SK-MEL-5 (cell line): ENCODE results near the gene ATP13A2. TPM values are rescaled to one million over a fixed set of nuclear protein-coding genes. Genes with fewer than 3 reads are reported as not detected.
A peak's percentile ranks its signal among the peaks of the same experiment; 100 is the strongest.
"Not testable (repeated sequence)": the region's sequence is repeated elsewhere in the genome, so short reads cannot be mapped to it uniquely, and the experiment has no call there.

Source experiments
- DNase-seq: peaks from one replicate; pipeline ENCODE4 v3.0.0-alpha.2; 2016; ENCODE audit warnings: low read depth, low spot score
- in situ Hi-C: cut with HindIII; loops from 2 replicates; pipeline ENCODE4 v1.10.0; 2016; ENCODE audit warnings: low sequenced_read_pairs, high pct_unique_total_duplicates, low pct_unique_long_range_greater_than_20kb
- total RNA-seq: library from RNA; depleted of rRNA; stranded (reverse); fragments of >200 nt; shearing (Covaris generic); gene quantifications from 2 replicates; pipeline ENCODE4 v1.2.3, GENCODE V29; 2014

The ATP13A2 gene
- total RNA-seq, 1 experiment from 2014 or later: 46.7 TPM

DNA sequence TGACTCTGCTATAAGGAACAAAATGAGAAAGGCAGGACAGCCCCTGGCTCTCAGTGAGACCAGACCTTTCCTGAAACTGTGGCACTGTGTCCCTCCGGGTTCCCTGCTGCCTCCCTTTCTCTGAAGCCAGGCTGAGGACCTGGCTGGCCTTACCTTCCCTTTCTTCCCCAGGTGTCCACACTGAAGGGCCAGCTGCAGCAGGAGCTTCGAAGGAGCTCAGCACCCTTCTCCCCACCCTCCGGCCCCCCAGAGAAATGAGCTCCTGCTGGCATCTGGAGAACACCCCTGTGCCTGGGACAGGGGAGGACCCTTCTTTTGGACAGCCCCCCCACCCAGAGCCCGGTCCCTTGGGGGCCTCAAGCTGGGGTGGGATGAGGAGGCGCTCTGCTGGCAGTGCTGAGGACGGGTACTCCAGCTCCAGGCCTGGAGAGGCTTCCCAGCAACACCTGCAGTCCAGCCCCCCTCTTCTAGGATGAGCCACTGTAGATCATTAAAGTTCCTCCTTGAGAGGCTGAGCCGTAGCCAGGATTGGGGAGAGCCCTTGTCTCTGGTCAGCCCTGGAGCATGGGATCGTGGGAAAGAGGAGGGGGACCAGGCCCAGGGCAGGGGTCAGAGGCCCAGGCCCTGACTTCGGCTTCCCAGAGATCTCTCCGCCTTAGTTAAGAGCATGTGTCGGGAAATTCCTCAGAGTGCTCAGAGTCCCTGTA is 39.4 kb downstream of the ATP13A2 start:
- no peak for DNase-seq

DNA sequence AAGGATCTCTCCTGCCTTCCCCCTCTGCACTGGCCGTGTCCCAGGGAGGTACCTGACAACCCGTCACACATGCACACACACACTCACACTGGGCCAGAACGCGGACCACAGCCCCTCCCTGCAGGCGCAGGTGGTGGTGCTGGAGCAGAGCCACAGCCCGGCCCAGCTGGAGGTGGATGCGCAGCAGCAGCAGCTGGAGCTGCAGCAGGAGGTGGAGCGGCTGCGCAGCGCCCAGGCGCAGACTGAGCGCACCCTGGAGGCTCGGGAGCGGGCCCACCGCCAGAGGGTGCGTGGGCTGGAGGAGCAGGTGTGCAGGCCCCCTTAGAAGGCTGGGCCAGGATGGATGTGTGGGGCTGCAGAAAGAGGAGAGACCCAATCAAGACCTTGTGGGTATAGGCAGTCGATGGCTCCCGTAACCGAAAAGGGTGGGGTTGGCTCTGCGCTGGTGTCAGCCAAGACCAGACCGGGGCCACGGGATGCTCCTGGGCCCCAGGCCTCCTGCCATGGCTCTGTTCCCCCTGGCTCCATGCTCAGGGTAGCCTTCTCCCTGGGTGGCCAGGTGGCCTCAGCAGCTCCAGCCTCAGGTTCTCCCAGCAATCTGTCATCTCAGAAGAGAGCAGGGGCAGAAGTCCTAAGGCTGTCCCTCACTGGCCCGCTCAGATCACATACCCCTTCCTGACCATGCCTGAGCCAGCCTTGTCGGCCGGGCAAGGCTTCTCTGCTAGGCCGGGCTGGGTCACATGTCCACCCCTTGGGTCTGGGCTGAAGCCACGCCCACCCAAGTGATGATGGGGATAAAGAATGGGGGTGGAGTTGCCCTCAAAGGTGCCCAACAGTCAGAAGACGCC is 40.2 kb downstream of the ATP13A2 start:
- peak; percentile 34 for DNase-seq

More for the DNA sequence above, 39.4 kb downstream of the ATP13A2 start:
- in situ Hi-C loops: no loop called here

DNA sequence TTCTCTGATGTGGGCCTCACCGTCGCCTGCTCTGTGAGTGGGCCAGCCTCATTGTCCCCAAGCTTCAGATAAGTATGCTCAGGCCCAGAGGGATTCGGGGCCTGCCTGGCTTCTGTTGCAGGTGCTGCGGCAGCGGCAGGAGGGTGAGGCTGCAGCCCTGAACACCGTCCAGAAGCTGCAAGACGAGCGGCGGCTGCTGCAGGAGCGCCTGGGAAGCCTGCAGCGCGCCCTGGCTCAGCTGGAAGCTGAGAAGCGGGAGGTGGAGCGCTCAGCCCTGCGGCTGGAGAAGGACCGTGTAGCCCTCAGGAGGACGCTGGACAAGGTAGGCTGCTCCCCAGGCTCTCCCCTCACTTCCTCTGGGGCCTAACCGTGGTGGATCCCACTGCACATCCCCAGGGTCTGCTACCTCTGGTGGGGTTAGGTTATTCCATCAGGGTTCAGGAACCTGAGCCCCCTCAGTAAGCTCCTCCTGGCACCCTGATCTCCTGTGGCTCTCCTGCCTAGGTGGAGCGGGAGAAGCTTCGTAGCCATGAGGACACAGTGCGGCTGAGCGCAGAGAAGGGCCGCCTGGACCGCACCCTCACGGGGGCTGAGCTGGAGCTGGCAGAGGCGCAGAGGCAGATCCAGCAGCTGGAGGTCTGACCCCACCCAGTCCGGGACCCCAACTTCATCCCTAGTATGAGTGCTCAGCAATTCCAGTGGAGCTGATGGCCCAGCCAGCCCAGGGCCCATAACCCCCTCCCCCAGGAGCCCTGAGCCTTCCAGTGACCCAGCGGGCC is 41.4 kb downstream of the ATP13A2 start:
- in situ Hi-C loops: no loop called here

More for the DNA sequence above, 40.2 kb downstream of the ATP13A2 start:
- in situ Hi-C loops: no loop called here

DNA sequence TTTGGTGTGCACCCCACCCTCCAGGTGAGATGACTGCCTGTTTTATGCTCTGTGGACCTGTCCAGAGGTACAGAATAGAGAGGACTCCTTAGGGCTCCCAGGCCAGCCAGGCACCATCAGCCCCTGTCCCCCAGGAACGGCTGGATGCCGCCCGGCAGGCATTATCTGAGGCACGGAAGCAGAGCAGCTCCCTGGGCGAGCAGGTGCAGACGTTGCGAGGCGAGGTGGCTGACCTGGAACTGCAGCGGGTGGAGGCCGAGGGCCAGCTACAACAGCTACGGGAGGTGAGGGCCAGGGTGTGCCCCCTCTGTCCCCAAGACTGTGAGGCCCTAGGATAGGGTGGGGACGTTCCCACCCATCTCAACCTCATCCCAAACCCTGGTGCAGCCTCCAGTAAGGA is 42.1 kb downstream of the ATP13A2 start:
- in situ Hi-C loops: no loop called here
- no peak for DNase-seq

More for the DNA sequence above, 41.4 kb downstream of the ATP13A2 start:
- no peak for DNase-seq

DNA sequence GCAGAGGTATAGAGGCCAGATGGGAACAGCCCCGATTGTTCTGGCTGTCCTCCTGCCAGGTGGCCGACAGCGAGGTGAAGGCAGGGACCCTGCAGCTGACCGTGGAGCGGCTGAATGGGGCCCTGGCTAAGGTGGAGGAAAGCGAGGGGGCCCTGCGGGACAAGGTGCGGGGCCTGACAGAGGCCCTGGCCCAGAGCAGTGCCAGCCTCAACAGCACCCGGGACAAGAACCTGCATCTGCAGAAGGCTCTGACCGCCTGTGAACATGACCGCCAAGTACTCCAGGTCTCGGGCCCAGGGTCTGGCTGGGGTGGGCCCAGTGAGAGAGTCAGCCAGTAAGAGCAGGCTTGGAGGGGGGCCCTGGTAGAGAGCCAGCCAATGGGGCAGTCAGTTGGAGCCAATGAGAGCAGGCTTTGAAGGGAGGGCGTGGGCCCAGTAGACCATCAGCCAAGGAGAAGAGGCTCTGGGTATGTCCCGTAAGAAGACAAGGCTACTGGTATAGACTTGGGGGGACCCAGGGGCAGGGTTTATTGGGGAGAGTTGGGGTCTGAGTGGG is 42.6 kb downstream of the ATP13A2 start:
- DNase-seq: no peak
- in situ Hi-C loops: no loop called here

DNA sequence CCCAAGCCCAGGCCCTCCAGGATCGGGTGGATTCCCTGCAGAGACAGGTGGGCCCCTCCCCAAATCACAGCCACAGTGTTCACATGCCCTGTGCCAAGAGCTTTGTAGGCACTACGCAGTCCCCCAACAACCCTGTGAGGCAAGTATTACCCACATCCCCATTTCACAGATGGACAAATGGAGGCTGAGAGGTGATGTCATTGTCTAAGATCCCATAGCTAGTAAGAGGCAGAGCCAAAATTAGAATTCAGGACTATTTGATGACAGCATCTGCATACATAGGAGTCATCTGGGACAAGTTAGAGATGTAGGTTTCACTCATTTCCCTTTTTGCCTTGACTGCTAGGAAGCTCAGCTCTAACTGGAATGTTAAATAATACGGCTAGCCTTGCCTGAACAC is 43.4 kb downstream of the ATP13A2 start:
- in situ Hi-C loops: no loop called here
- DNase-seq: no peak

DNA sequence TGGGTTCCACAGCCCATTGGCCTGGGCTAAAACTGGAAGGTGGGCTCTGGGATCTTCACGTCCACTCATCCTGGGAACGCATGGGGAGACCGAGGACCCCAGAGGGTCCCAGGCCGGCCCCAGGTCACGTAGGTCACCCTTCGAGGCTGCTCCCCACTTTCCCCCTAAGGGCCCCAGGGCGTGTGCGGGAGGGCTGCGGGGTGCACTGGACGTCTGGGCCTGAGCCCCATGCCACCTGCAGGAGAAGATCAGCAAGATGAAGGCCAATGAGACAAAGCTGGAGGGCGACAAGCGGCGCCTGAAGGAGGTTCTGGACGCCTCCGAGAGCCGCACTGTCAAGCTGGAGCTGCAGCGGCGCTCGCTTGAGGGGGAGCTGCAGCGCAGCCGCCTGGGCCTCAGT is 43.8 kb downstream of the ATP13A2 start:
- in situ Hi-C loops: no loop called here
- DNase-seq: no peak

DNA sequence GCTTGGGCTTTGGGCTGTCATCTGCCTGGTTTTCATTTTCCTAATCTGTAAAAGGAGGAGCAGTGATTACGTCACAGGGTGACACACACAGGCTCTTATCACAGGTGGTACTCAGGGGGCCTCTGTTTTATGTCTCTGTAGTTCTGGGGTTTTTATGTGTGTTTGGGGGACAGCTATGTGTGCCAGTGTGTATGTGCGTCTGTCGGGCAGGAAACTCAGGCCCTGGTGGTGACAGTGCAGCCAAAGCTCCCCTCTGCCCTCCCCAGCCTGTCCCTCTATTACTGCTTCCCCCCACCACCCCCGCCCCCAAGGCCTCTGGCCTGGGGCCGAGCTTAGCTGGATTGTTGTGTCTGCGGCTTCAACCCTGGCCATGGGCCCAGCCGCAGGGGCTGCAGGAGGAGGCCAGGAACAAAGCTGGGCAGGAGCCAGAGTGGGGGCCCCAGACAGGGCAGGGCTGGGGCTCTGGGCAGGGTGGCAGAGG is 44.6 kb downstream of the ATP13A2 start:
- DNase-seq: no peak
- in situ Hi-C loops: no loop called here

DNA sequence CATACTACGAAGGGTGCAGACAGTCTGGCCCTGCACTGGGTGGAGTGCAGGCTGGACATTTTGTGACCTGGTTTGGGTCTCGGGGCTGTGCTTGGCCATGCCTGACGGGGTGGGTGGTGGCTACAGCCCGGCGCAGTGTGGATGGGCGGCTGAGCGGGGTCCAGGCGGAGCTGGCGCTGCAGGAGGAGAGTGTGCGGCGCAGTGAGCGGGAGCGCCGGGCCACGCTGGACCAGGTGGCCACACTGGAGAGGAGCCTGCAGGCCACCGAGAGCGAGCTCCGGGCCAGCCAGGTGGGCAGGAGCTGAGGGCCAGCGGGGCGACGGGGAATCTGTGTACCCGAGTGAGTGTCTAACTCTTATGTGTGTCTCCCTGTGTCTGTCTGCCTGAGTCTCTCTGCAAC is 45.4 kb downstream of the ATP13A2 start:
- in situ Hi-C loops: no loop called here
- no peak for DNase-seq

DNA sequence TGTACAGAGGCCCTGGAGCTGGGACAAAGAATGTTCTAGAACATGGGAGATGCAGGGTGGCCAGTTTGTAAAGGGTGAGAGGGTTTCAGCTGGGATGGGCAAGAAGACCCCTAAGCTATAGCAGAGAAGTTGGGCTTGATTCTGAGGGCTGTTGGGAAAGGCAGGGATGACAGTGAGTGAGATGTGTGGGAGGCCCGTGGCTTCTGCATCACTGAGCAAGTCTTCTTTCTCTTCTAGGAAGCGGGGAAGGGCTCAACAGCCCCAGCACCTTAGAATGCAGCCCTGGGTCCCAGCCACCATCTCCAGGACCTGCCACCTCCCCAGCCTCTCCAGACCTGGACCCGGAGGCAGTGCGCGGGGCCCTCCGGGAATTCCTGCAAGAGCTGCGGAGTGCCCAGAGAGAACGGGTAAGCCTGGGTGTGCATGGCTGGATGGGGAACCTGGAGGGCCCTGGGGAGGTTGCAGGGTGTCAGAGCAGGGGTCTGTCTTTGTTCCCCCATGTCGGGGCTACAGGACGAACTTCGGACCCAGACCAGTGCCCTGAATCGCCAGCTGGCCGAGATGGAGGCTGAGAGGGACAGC is 46.2 kb downstream of the ATP13A2 start:
- no peak for DNase-seq
- in situ Hi-C loops: no loop called here

DNA sequence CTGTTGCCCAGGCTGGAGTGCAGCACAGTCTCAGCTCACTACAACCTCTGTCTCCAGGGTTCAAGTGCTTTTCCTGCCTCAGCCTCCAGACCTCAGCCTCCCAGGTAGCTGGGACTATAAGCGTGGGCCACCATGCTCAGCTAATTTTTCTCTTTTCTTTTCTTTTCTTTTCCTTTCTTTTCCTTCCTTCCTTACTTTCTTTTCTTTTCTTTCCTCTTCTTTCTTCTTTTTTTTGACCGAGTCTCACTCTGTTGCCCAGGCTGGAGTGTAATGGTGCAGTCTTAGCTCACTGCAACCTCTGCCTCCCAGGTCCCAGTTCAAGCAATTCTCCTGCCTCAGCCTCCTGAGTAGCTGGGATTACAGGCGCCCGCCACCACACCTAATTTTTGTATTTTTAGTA is 47.6 kb downstream of the ATP13A2 start:
- in situ Hi-C loops, DNase-seq: not testable (repeated sequence)

DNA sequence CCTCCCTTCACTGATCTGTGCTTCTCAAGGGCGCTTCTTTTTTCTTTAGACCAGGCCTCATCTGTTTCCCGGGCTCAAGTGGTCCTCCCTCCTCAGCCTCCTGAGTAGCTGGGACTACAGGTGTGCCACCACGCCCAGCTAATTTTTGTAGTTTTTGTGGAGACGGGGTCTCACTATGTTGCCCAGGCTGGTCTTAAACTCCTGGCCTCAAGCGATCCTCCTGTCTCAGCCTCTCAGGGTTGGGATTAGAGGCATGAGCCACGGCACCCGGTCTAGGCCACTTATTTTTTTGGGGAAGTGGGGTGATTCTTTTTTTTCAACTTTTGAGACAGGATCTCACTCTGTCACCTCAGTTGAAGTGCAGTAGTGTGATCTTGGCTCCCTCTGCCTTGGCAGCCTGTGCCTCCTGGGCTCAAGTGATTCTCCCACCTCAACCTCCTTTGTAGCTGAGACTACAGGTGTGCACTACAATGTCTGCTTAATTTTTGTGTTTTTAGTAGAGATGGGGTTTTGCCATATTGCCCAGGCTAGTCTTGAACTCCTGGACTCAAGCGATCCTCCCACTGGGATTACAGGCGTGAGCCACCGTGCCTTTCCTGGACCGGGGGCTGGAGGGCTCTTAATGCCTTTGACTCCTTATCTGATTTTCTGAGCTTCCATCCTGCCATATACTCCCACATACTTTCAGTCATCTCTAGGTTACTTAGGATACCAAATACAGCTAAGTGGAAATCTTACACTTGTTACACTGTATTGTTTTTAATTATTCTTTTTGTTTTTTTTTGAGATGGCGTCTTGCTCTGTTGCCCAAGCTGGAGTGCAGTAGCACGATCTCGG is 50.2 kb downstream of the ATP13A2 start:
- DNase-seq: no peak
- in situ Hi-C loops: no loop called here

DNA sequence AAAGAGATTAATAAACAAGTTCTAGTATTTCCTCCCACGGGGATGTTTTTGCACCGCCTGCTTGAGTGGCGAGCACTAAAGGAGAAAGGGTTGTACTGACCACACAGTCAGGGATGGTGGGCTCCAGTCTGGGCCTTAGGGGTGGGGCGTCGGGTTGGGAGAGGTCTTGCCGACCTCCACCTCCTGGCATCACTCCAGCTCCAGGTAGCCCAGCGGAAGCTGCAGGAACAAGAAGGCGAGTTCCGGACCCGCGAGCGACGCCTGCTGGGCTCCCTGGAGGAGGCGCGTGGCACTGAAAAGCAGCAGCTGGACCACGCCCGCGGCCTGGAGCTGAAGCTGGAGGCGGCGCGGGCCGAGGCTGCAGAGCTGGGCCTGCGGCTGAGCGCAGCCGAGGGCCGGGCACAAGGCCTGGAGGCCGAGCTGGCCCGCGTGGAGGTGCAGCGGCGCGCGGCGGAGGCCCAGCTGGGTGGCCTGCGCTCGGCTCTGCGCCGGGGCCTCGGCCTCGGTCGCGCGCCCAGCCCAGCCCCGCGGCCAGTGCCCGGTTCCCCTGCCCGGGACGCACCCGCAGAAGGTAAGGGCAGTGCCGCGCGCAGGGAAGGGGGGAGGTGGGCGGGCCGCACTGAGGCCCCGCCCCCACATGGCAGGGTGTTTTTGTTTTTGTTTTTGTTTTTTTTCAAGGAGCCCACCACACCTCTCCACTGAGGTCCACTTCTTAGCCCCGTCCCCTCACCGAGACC is 51.0 kb downstream of the ATP13A2 start:
- in situ Hi-C loops: no loop called here

DNA sequence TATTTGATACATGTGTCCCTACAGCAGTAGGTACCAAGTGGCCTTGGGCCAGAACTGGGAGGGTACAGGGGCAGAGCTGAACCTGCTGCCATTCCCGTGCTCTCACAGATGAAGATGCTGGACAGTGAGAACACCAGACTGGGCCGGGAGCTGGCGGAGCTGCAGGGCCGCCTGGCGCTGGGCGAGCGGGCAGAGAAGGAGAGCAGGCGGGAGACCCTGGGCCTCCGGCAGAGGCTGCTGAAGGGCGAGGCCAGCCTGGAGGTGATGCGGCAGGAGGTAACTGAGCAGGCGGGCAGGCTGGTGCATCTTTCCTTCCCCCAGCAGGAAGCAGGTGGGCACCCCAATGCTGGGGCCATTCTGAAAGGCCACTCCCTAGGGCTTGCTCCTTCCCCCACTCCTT is 53.3 kb downstream of the ATP13A2 start:
- DNase-seq: no peak
- in situ Hi-C loops: no loop called here

More for the DNA sequence above, 51.0 kb downstream of the ATP13A2 start:
- DNase-seq: no peak

DNA sequence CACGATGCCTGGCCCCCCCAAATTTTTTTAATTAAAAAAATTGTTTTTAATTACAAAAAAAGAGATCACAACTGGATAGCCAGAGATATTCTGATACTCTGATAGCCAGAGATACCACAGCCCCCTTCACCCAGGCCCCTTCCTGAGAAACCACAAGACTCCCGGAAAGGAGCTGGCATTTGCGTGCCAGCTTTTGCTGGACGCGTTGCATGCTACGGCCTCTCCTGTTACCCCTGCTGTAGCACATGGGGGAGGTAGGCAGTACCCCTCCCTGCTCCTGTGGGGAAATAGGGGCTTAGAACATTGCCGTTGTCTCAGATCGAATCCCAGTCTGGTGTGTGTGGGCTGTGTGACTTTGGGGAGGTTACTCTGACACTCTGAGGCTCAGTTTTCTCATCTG is 54.0 kb downstream of the ATP13A2 start:
- no peak for DNase-seq
- in situ Hi-C loops: no loop called here

DNA sequence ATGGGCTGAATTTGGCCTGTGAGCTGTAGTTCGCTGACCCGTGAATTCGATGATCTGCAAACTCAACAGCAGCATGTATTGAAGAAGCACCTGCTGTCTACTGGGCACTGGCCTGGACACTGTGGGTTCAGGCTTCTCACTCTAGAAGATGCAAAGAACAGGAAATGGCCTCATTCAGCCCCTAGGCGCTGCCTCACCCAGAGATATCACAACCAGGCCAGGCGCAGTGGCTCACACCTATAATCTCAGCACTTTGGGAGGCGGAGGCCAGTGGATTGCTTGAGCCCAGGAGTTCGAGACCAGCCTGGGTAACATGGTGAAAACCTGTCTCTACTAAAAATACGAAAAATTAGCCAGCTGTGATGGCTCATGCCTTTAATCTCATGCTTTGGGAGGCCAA is 55.0 kb downstream of the ATP13A2 start:
- in situ Hi-C loops: no loop called here
- DNase-seq: no peak
